GM12864 (cell line): Measurements from ENCODE around the gene USP15.
"Not testable (repeated sequence)": the region's sequence is repeated elsewhere in the genome, so short reads cannot be mapped to it uniquely, and the experiment has no call there.

ENCODE experiments used
- DNase-seq: peaks from one replicate; pipeline ENCODE4 v3.0.0-alpha.2; 2011; ENCODE audit warnings: low read depth
- H3K4me3 ChIP-seq: 2 replicates; pipeline ENCODE4 v1.5.1; 2011; ENCODE audit warnings: mild to moderate bottlenecking, low read depth, low read length, control low read depth
- CTCF ChIP-seq: IDR thresholded peaks from 2 replicates; pipeline ENCODE4 v1.5.1; 2011; ENCODE audit warnings: low read depth, mild to moderate bottlenecking, moderate library complexity, low read length, control low read depth, inconsistent platforms; ENCODE audit errors: missing control alignments

USP15 gene

GRCh38 chr12:62438098-62438692, 178.0 kb downstream of the USP15 start:
- no peak for DNase-seq
- H3K4me3 ChIP-seq: no peak overlapping the region
- TF ChIP-seq CTCF: peak; percentile 62

DNA sequence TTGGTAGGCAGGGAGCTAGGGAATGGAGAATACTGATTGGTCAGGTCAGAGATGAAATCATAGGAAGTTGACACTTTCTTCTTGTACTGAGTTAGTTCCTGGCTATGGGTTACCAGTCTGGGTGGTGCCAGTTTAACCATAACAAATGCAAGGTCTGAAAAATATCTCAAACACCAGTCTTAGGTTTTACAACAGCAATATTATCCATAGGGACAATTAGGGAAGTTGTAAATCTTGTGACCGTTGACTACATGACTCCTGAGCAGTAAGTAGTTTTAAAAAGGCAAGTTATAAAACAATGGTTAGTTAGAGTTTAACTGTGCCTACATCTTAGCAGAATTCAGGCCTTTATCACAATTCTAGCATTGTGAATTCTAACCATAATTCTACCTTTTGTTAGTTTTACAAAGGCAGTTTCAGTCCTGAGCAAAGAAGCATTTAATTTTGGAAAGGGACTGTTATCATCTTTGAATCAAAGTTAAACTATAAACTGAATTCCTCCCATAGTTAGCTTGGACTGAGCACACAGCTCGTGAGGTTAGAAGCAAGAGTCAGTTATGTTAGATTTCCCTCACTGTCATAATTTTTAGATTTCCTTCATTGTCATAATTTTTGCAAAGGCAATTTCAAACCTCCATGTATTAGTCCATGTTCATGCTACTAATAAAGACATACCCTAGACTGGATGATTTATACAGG, 186.7 kb downstream of the USP15 start:
- no peak overlapping the region for H3K4me3 ChIP-seq
- DNase-seq: no peak
- TF ChIP-seq CTCF: no peak

GRCh38 chr12:62448436-62448835, 188.2 kb downstream of the USP15 start:
- no peak for DNase-seq
- TF ChIP-seq CTCF: no peak
- no peak overlapping the region for H3K4me3 ChIP-seq

DNA sequence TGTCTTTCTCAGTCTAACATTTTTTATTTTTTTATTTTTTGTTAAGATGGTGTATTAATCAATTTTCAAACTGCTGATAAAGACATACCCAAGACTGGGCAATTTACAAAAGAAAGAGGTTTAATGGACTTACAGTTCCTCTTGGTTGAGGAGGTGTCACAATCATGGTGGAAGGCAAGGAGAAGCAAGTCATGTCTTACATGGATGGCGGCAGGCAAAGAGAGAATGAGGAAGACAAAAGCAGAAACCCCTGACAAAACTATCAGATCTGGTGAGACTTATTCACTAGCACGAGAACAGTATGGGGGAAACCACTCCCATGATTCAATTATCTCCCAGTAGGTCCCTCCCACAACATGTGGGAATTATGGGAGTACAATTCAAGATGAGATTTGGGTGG, 195.2 kb downstream of the USP15 start:
- not testable (repeated sequence) for DNase-seq, H3K4me3 ChIP-seq

DNA sequence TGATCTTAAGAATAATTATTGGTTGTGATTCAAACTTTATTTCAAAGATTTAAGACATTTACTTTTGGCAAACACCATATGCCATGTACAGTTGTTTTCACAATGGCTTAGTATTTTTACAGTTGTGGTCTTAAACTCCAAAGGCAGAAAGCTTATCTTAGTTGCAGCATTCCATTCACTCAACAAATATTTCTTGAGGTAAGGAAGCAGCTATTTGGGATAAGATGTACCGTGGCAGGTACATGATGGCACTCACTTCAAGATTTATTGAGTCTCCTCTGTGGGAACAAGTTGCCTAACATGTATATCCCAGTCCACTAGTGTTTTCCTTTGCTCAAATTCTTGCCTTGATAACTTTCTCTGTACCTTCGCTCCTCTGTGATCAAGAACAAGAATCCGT, 198.4 kb downstream of the USP15 start:
- TF ChIP-seq CTCF: no peak
- no peak overlapping the region for H3K4me3 ChIP-seq
- no peak for DNase-seq

GRCh38 chr12:62459976-62460375, 199.8 kb downstream of the USP15 start:
- no peak for TF ChIP-seq CTCF
- no peak overlapping the region for H3K4me3 ChIP-seq
- DNase-seq: no peak

- not testable (repeated sequence) for H3K4me3 ChIP-seq, DNase-seq
Observed at GRCh38 chr12:62461171-62461837, 201.1 kb downstream of the USP15 start.

- not testable (repeated sequence) for H3K4me3 ChIP-seq, DNase-seq
Observed at GRCh38 chr12:62463252-62463651, 203.0 kb downstream of the USP15 start.
